ENCODE results near the gene TFF2. TPM values are rescaled to one million over a fixed set of nuclear protein-coding genes. Genes with fewer than 3 reads are reported as not detected.

The TFF2 gene, protein sequence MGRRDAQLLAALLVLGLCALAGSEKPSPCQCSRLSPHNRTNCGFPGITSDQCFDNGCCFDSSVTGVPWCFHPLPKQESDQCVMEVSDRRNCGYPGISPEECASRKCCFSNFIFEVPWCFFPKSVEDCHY
- total RNA-seq = not detected
- not detected for polyA plus RNA-seq
- long read RNA-seq, donor 1 = 0 reads
- long read RNA-seq, donor 2 = 0 reads

DNA sequence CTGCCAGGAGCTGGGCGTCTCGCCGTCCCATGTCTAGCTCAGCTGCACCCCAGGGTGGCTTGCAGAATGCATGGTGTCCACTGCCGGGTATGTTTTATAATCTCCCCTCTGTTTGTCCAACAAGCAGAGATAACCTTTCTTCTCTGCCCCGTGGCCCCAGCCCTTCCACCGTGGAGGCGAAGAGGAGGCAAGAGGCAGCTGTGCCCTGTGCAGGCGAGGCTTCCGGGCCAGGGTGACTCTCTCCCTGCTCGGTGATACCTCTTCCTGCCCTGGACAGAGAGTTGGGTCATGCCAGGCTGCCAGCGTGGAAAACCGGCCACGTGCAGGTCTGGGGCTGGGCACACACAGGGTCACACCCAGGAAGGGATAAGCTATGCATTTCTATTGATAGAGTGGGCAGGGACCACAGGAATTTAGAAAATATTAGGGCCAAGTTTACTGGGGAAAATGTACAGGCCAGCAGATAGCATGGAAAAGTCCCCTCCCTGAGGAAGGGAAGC lies at the start of gene TFF2:
TFF2 (minus strand) TSS at position 68 of the 500 bp plus-strand sequence; CDS start at position 31, 37 bp downstream.
- Histone ChIP-seq H3K36me3 (ENCODE audit: insufficient read depth in 1 of 2, low read depth in 1 of 2) (no peaks in the 10 kb centered on the region), H3K4me3 (no peak within 1 kb of the TSS), H3K9me3 (peaks cover 4% of the 10 kb centered on the region), H3K4me1 (no peaks in the 10 kb centered on the region), H3K27ac (no peak within 1 kb of the TSS), H3K27me3 (ENCODE audit: insufficient read depth in 3 of 3, low read length in 2 of 3) (peaks cover 0 to 22% (median 7%) of the 10 kb centered on the region in 3 donors)
- TF ChIP-seq, protein P1, sequence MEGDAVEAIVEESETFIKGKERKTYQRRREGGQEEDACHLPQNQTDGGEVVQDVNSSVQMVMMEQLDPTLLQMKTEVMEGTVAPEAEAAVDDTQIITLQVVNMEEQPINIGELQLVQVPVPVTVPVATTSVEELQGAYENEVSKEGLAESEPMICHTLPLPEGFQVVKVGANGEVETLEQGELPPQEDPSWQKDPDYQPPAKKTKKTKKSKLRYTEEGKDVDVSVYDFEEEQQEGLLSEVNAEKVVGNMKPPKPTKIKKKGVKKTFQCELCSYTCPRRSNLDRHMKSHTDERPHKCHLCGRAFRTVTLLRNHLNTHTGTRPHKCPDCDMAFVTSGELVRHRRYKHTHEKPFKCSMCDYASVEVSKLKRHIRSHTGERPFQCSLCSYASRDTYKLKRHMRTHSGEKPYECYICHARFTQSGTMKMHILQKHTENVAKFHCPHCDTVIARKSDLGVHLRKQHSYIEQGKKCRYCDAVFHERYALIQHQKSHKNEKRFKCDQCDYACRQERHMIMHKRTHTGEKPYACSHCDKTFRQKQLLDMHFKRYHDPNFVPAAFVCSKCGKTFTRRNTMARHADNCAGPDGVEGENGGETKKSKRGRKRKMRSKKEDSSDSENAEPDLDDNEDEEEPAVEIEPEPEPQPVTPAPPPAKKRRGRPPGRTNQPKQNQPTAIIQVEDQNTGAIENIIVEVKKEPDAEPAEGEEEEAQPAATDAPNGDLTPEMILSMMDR (IDR thresholded peaks at IDR 0.05) = no peak
- WGBS, 3 donors = 62 to 65% (median 64%) methylated on average over 13 of the region's 13 CpGs
- DNase-seq (no peak), ATAC-seq (no peak)
- intact Hi-C loops (cut with DNase I) = no loop called here

DNA sequence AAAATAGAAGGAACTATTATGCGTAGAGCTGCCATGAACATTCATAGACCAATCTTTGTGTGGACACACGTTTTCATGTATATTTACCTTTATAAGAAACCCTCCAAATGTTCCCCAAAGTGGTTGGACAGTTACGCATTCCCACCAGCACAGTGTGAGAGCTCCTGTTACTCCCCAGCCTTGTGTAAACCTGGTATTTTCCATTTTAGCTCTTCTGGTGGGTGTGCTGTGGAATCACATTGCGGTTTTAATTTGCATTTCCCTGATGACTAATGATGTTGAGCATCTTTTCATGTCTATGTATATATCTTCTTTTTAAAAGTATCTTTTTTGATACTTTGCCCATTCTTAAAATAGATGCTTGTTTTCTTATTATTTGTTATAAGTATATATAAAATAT lies 49.7 kb upstream of the TFF2 start:
- 73 to 80% (median 75%) methylated on average over 4 of the region's 4 CpGs for WGBS, 3 donors

DNA sequence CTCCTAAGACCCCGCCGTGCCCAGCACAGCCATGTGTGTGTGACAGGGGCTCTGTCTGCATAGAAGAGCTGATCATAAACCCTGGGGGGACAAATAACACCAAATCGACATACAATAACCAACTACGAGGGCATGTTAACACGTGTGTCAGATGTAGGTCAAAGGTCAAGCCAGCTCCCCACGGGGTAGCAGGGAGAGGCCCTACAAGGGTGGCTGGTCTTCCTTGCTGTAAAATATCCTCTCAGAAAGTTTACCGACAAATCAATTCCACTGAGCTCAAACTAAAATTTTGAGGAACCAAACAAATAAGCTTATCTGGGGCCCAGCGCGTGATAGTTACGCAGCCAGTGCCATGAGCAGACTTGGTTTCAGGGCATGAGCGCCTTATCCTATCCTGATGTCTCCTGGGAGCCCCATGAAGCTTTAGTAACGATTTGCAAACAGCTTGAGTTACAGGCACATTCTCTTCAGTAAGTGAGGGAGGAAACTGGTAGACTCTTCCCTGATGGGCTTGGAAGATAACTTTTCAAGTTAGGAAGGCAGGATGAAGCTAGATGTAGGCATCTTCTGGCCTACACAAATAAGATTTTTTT lies 47.7 kb upstream of the TFF2 start:
- intact Hi-C loops (cut with DNase I) = no loop called here

More for the DNA sequence above, 49.7 kb upstream of the TFF2 start:
- intact Hi-C loops (cut with DNase I) = no loop called here
- H3K36me3 ChIP-seq (ENCODE audit: insufficient read depth in 1 of 2, low read depth in 1 of 2) = no peaks in the 10 kb centered on the region
- ATAC-seq = no peak
- no peaks in the 10 kb centered on the region for H3K4me1 ChIP-seq
- H3K27ac ChIP-seq = no peak overlapping the region
- TF ChIP-seq, protein P1 (IDR thresholded peaks at IDR 0.05) = no peak
- H3K4me3 ChIP-seq = no peak overlapping the region
- DNase-seq = no peak
- peaks cover 0 to 10% (median 0%) of the 10 kb centered on the region in 3 donors for H3K27me3 ChIP-seq (ENCODE audit: insufficient read depth in 3 of 3, low read length in 2 of 3)
- H3K9me3 ChIP-seq = peaks cover 5% of the 10 kb centered on the region

DNA sequence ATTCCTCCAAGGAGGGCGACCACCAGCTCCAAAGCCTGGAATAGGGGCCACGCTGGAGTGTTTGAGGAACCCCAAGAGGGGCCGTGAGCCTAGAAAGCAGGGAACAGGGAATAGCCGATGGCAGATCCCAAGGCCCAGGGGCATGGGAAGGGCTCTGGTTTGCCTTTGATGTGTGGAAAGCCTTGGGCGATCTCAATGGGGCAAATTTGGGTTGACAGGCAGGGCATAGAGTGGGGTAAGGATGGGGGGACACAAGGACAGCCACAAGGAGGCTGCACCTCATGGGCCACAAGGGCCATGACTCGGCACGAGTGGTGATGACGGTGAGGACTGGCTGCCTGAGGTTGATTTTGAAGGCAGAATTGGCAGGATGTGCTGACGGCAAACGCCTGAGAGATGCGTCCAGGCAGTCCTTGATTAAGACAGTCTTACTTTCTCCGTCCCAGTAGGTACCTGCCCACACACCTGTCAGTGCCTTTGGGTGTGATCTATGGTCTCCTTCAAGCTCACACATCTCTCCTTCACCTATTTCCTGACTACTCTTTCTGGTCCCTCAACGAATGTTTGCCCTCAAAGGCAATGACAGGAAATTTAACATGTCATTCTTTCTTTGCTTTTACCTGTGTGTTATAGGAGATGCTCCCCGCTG lies 47.1 kb upstream of the TFF2 start:
- Histone ChIP-seq H3K9me3 (peaks cover 5% of the 10 kb centered on the region), H3K4me3 (no peak overlapping the region), H3K27me3 (ENCODE audit: insufficient read depth in 3 of 3, low read length in 2 of 3) (peaks cover 0 to 4% (median 1%) of the 10 kb centered on the region in 3 donors), H3K4me1 (no peaks in the 10 kb centered on the region), H3K36me3 (ENCODE audit: insufficient read depth in 1 of 2, low read depth in 1 of 2) (no peaks in the 10 kb centered on the region), H3K27ac (no peak overlapping the region)
- TF ChIP-seq, protein P1 (IDR thresholded peaks at IDR 0.05) = no peak
- DNase-seq (no peak), ATAC-seq (no peak)
- 88 to 92% (median 90%) methylated on average over 14 of the region's 14 CpGs for WGBS, 3 donors
- intact Hi-C loops (cut with DNase I) = no loop called here

More for the DNA sequence above, 47.7 kb upstream of the TFF2 start:
- no peak for DNase-seq
- Histone ChIP-seq H3K27me3 (ENCODE audit: insufficient read depth in 3 of 3, low read length in 2 of 3) (peaks cover 0 to 4% (median 1%) of the 10 kb centered on the region in 3 donors), H3K36me3 (ENCODE audit: insufficient read depth in 1 of 2, low read depth in 1 of 2) (no peaks in the 10 kb centered on the region), H3K9me3 (peaks cover 5% of the 10 kb centered on the region), H3K4me1 (no peaks in the 10 kb centered on the region), H3K27ac (no peak overlapping the region), H3K4me3 (no peak overlapping the region)
- TF ChIP-seq, protein P1 (IDR thresholded peaks at IDR 0.05) = no peak
- 54 to 69% (median 57%) methylated on average over 12 of the region's 12 CpGs for WGBS, 3 donors
- no peak for ATAC-seq

Data from psoas muscle (tissue), 8 donors.